Stomach (tissue), 4 donors: ENCODE data around the gene HMX1.

Source experiments
- EP300 ChIP-seq: sonication (generic); formaldehyde crosslinking; IDR thresholded peaks from one replicate; pipeline ENCODE4 v1.6.1; 2017; ENCODE audit warnings: antibody characterized with exemption
- POLR2A ChIP-seq, 4 donors: fragments of 450-650 bp; IDR thresholded peaks; one replicate each; pipeline ENCODE4 v1.6.1; 2016; ENCODE audit warnings: antibody characterized with exemption in 4 of 4, control low read depth in 2 of 4, mild to moderate bottlenecking in 1 of 4, moderate library complexity in 1 of 4
- POLR2AphosphoS5 ChIP-seq, 3 donors: sonication (generic); formaldehyde crosslinking; IDR thresholded peaks; one replicate each; pipeline ENCODE4 v1.6.1; 2016; ENCODE audit warnings: antibody characterized with exemption in 3 of 3

DNA sequence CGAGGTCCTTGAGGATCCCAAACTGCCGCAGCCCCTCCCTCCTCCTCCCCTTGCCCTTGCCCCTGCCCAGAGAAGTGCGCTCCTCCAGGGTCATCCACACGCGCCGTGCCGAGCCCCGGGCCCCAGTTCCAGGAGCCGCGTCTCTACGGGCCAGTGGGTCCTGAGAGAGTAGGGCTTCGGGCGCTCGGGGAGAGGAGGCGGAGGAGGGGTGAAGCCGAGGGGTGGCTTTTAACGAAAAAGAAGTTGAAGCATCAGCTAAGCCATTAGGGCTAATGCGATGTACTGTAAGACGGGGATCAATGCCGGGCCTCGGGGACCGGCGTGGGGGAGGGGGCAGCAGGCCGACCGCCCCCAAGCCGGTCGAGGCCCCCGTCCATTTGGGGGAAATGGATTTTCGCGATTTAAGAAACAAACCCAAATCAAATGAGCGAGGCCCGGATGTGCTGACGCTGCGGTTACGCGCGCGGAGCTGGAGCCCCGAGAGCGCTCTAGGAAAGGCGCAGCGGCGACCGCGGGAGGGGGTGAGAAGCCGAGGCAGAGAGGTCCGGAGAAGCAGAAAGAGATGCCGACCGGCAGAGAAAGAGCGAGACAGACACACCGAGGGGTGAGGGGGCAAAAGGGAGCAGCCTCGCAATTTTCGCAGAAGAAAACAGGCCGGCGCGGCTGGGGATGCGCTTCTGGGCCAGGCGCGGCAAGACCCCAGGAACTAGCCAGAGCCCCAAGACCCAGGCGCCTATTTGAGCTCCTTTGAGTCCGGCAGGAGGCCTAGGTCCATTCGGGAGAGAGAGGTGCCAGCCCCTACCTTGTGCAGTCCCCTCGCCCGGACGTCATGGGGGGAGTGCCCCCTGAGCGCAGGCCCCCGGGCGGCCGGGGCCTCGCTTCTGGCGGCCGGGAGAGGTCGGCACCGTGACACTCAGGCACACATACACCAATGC is 13.6 kb downstream of the HMX1 start:
- no peak for TF ChIP-seq POLR2A (IDR thresholded peaks at IDR 0.05)
- TF ChIP-seq EP300: no peak
- TF ChIP-seq POLR2AphosphoS5 (IDR thresholded peaks at IDR 0.05): no peak
